Activated T-cell treated with anti-CD3 and anti-CD28 coated beads, Interleukin-2, amount 50 U/mL, for 72 hours (primary cell): Measurements from ENCODE around the gene XRN1. TPM values are rescaled to one million over a fixed set of nuclear protein-coding genes. Genes with fewer than 3 reads are reported as not detected.
"Not testable (repeated sequence)": the region's sequence is repeated elsewhere in the genome, so short reads cannot be mapped to it uniquely, and the experiment has no call there.

Experiments used
- ATAC-seq, 2 donors: fragments of 150-1000 bp; cut with Tn5 transposase; replicated peaks in 1 of 2; 2 replicates each; pipeline ENCODE4 v1.10.0; 2021; ENCODE audit warnings: moderate library complexity in 2 of 2, mild to moderate bottlenecking in 1 of 2
- DNase-seq, 2 donors: peaks; one replicate each; pipeline ENCODE4 v3.0.0; 2021 to 2022; ENCODE audit warnings: mixed read lengths in 1 of 2
- H3K27ac Mint-ChIP-seq: one replicate; pipeline ENCODE4 v1.8.0; 2022; ENCODE audit warnings: mild to moderate bottlenecking, moderate library complexity, mixed read lengths
- H3K27me3 Mint-ChIP-seq: one replicate; pipeline ENCODE4 v1.8.0; 2022; ENCODE audit warnings: low read depth, mixed read lengths
- H3K36me3 Mint-ChIP-seq, 2 donors: one replicate each; pipeline ENCODE4 v1.8.0; 2022; ENCODE audit warnings: mixed read lengths in 2 of 2, mild to moderate bottlenecking in 1 of 2; ENCODE audit not compliant: insufficient read depth in 2 of 2
- H3K4me1 Mint-ChIP-seq: one replicate; pipeline ENCODE4 v1.8.0; 2022; ENCODE audit warnings: low read depth, mixed read lengths
- H3K4me3 Mint-ChIP-seq, 2 donors: one replicate each; pipeline ENCODE4 v1.8.0; 2022; ENCODE audit warnings: mild to moderate bottlenecking in 2 of 2, mixed read lengths in 2 of 2, moderate library complexity in 2 of 2
- H3K9me3 Mint-ChIP-seq, 2 donors: one replicate each; pipeline ENCODE4 v1.8.0; 2022; ENCODE audit warnings: mixed read lengths in 2 of 2
- total RNA-seq, 2 donors: library from RNA; stranded (reverse); gene quantifications; one replicate each; pipeline ENCODE4 v1.2.3, GENCODE V29; 2022

XRN1 gene
- total RNA-seq, 2 donors from 2014 or later, result 69.7 to 79.3 TPM

- peaks cover 7 to 15% of the 10 kb centered on the region in 2 donors for H3K36me3 Mint-ChIP-seq
- H3K27me3 Mint-ChIP-seq, result no peaks in the 10 kb centered on the region
- no peak overlapping the region for H3K27ac Mint-ChIP-seq
- H3K9me3 Mint-ChIP-seq, result no peaks in the 10 kb centered on the region
- no peak overlapping the region for H3K4me3 Mint-ChIP-seq
- H3K4me1 Mint-ChIP-seq, result peaks cover 29% of the 10 kb centered on the region
- no peak for ATAC-seq
- no peak for DNase-seq
These were observed 2.4 kb upstream of the XRN1 start for GRCh38 chr3:142450189-142450588.

- peak overlapping the region; percentile 86 to 87 for H3K4me3 Mint-ChIP-seq
- peak; percentile 55 to 64 for DNase-seq
- H3K27ac Mint-ChIP-seq, result peak overlapping the region; percentile 100
- ATAC-seq, result peak; percentile 34 to 43
- H3K9me3 Mint-ChIP-seq, result no peaks in the 10 kb centered on the region
- H3K36me3 Mint-ChIP-seq, result peaks cover 9 to 22% of the 10 kb centered on the region in 2 donors
- no peaks in the 10 kb centered on the region for H3K27me3 Mint-ChIP-seq
- peaks cover 53% of the 10 kb centered on the region for H3K4me1 Mint-ChIP-seq
These were observed 461 bp downstream of the XRN1 start for GRCh38 chr3:142447301-142447851.

- ATAC-seq, result peak; percentile 64
- Mint-ChIP-seq H3K36me3 (peaks cover 9 to 22% of the 10 kb centered on the region in 2 donors), H3K27me3 (no peaks in the 10 kb centered on the region), H3K27ac (peak overlapping the region; percentile 100), H3K4me1 (peaks cover 53% of the 10 kb centered on the region), H3K4me3 (peak overlapping the region; percentile 86 to 87), H3K9me3 (no peaks in the 10 kb centered on the region)
- peak; percentile 35 to 46 for DNase-seq
These were observed 2.0 kb downstream of the XRN1 start for GRCh38 chr3:142445816-142446254.

- peaks cover 54% of the 10 kb centered on the region for H3K4me1 Mint-ChIP-seq
- H3K36me3 Mint-ChIP-seq, result peaks cover 9 to 20% of the 10 kb centered on the region in 2 donors
- H3K27me3 Mint-ChIP-seq, result no peaks in the 10 kb centered on the region
- no peaks in the 10 kb centered on the region for H3K9me3 Mint-ChIP-seq
- no peak overlapping the region for H3K27ac Mint-ChIP-seq
- DNase-seq, result no peak
- H3K4me3 Mint-ChIP-seq, result peak overlapping the region in 1 of 2 donors; percentile 40
- ATAC-seq, result no peak
These were observed 3.5 kb downstream of the XRN1 start for GRCh38 chr3:142444343-142444742.

- peaks cover 55% of the 10 kb centered on the region for H3K4me1 Mint-ChIP-seq
- H3K36me3 Mint-ChIP-seq, result peaks cover 9 to 20% of the 10 kb centered on the region in 2 donors
- DNase-seq, H3K27ac Mint-ChIP-seq, ATAC-seq, H3K9me3 Mint-ChIP-seq, H3K27me3 Mint-ChIP-seq: not testable (repeated sequence)
- peak overlapping the region in 1 of 2 donors; percentile 61 for H3K4me3 Mint-ChIP-seq
These were observed 4.8 kb downstream of the XRN1 start for GRCh38 chr3:142443060-142443459.

- not testable (repeated sequence) for H3K27ac Mint-ChIP-seq, H3K9me3 Mint-ChIP-seq, H3K4me3 Mint-ChIP-seq, ATAC-seq, H3K27me3 Mint-ChIP-seq, DNase-seq
- peaks cover 42% of the 10 kb centered on the region for H3K4me1 Mint-ChIP-seq
- H3K36me3 Mint-ChIP-seq, result peaks cover 2 to 13% of the 10 kb centered on the region in 2 donors
These were observed 8.2 kb downstream of the XRN1 start for GRCh38 chr3:142439499-142440220.

- H3K27ac Mint-ChIP-seq, H3K9me3 Mint-ChIP-seq, H3K27me3 Mint-ChIP-seq, ATAC-seq, DNase-seq, H3K4me3 Mint-ChIP-seq: not testable (repeated sequence)
- Mint-ChIP-seq H3K4me1 (peaks cover 26% of the 10 kb centered on the region), H3K36me3 (peaks cover 0 to 10% of the 10 kb centered on the region in 2 donors)
These were observed 9.7 kb downstream of the XRN1 start for GRCh38 chr3:142438096-142438495.

- DNase-seq (no peak), ATAC-seq (no peak)
- no peak overlapping the region for H3K27ac Mint-ChIP-seq
- peaks cover 22% of the 10 kb centered on the region for H3K4me1 Mint-ChIP-seq
- no peaks in the 10 kb centered on the region for H3K9me3 Mint-ChIP-seq
- H3K27me3 Mint-ChIP-seq, result no peaks in the 10 kb centered on the region
- no peak overlapping the region for H3K4me3 Mint-ChIP-seq
- H3K36me3 Mint-ChIP-seq, result peaks cover 2 to 10% of the 10 kb centered on the region in 2 donors
These were observed 10.8 kb downstream of the XRN1 start for GRCh38 chr3:142436951-142437585.

- H3K9me3 Mint-ChIP-seq, result no peaks in the 10 kb centered on the region
- no peaks in the 10 kb centered on the region for H3K27me3 Mint-ChIP-seq
- ATAC-seq (no peak), DNase-seq (no peak)
- no peak overlapping the region for H3K27ac Mint-ChIP-seq
- H3K4me1 Mint-ChIP-seq, result peaks cover 38% of the 10 kb centered on the region
- peaks cover 7 to 15% of the 10 kb centered on the region in 2 donors for H3K36me3 Mint-ChIP-seq
- no peak overlapping the region for H3K4me3 Mint-ChIP-seq
These were observed 13.3 kb downstream of the XRN1 start for GRCh38 chr3:142434503-142434902.

- H3K4me1 Mint-ChIP-seq, result peaks cover 29% of the 10 kb centered on the region
- H3K36me3 Mint-ChIP-seq, result peaks cover 9 to 22% of the 10 kb centered on the region in 2 donors
- no peaks in the 10 kb centered on the region for H3K27me3 Mint-ChIP-seq
- no peak for ATAC-seq
- no peak for DNase-seq
- H3K27ac Mint-ChIP-seq, result no peak overlapping the region
- no peaks in the 10 kb centered on the region for H3K9me3 Mint-ChIP-seq
- no peak overlapping the region for H3K4me3 Mint-ChIP-seq
These were observed 14.7 kb downstream of the XRN1 start for GRCh38 chr3:142433110-142433509.

GRCh38 chr3:142429582-142429981 lies 18.3 kb downstream of the XRN1 start:
- DNase-seq (no peak), ATAC-seq (no peak)
- Mint-ChIP-seq H3K27ac (no peak overlapping the region), H3K9me3 (no peaks in the 10 kb centered on the region), H3K27me3 (no peaks in the 10 kb centered on the region), H3K4me3 (no peak overlapping the region), H3K36me3 (peaks cover 11 to 18% of the 10 kb centered on the region in 2 donors), H3K4me1 (peaks cover 17% of the 10 kb centered on the region)

GRCh38 chr3:142424754-142425153 lies 23.1 kb downstream of the XRN1 start:
- no peaks in the 10 kb centered on the region for H3K9me3 Mint-ChIP-seq
- H3K27me3 Mint-ChIP-seq, result no peaks in the 10 kb centered on the region
- H3K36me3 Mint-ChIP-seq, result peaks cover 4 to 19% of the 10 kb centered on the region in 2 donors
- H3K4me3 Mint-ChIP-seq, result no peak overlapping the region
- ATAC-seq, result no peak
- no peak for DNase-seq
- peaks cover 4% of the 10 kb centered on the region for H3K4me1 Mint-ChIP-seq
- no peak overlapping the region for H3K27ac Mint-ChIP-seq

GRCh38 chr3:142418926-142419592 lies 28.8 kb downstream of the XRN1 start:
- peaks cover 4 to 20% of the 10 kb centered on the region in 2 donors for H3K36me3 Mint-ChIP-seq

More at GRCh38 chr3:142418926-142419592, 28.8 kb downstream of the XRN1 start:
- Mint-ChIP-seq H3K9me3 (no peaks in the 10 kb centered on the region), H3K4me3 (no peak overlapping the region), H3K4me1 (no peaks in the 10 kb centered on the region), H3K27ac (peak overlapping the region; percentile 0), H3K27me3 (no peaks in the 10 kb centered on the region)
- DNase-seq (no peak), ATAC-seq (no peak)
